Measurements from ENCODE around the gene WBP11.

Gene WBP11

GRCh38 chr12:14803011-14803829, at the start of gene WBP11, which contains the start of gene C12orf60:
Gene WBP11, minus strand, starts transcription at chr12:14803478. Its CDS starts 2,095 bp downstream, at chr12:14801383.
Gene C12orf60, plus strand, starts transcription at chr12:14803670. Its CDS starts 19,266 bp downstream, at chr12:14822936.
- DNase-seq (ENCODE audit: low spot score): peak; percentile 99

GRCh38 chr12:14852880-14853279, 49.6 kb upstream of the WBP11 start:
- no peak for DNase-seq (ENCODE audit: low spot score)

GRCh38 chr12:14850929-14851663, 47.8 kb upstream of the WBP11 start:
- DNase-seq (ENCODE audit: low spot score): no peak

- no peak for DNase-seq (ENCODE audit: low spot score)
Observed at GRCh38 chr12:14849661-14850060, 46.4 kb upstream of the WBP11 start.

- no peak for DNase-seq (ENCODE audit: low spot score)
Observed at GRCh38 chr12:14846876-14847580, 43.8 kb upstream of the WBP11 start.

GRCh38 chr12:14846042-14846587, 42.8 kb upstream of the WBP11 start:
- no peak for DNase-seq (ENCODE audit: low spot score)

GRCh38 chr12:14845350-14845750, 42.1 kb upstream of the WBP11 start:
- peak; percentile 60 for DNase-seq (ENCODE audit: low spot score)

- DNase-seq (ENCODE audit: low spot score): no peak
Observed at GRCh38 chr12:14844401-14844800, 41.1 kb upstream of the WBP11 start.

- DNase-seq (ENCODE audit: low spot score): no peak
Observed at GRCh38 chr12:14843425-14843887, 40.2 kb upstream of the WBP11 start, which contains the start of gene ART4. Gene ART4, minus strand, starts transcription at chr12:14843526. Its CDS starts 413 bp downstream, at chr12:14843113.

- no peak for DNase-seq (ENCODE audit: low spot score)
Observed at GRCh38 chr12:14842315-14842714, 39.0 kb upstream of the WBP11 start.

- DNase-seq (ENCODE audit: low spot score): no peak
Observed at GRCh38 chr12:14841761-14842160, 38.5 kb upstream of the WBP11 start.

GRCh38 chr12:14840616-14841015, 37.3 kb upstream of the WBP11 start:
- DNase-seq (ENCODE audit: low spot score): no peak

GRCh38 chr12:14839262-14839661, 36.0 kb upstream of the WBP11 start:
- no peak for DNase-seq (ENCODE audit: low spot score)

- DNase-seq (ENCODE audit: low spot score): no peak
Observed at GRCh38 chr12:14836336-14837210, 33.3 kb upstream of the WBP11 start.

- DNase-seq (ENCODE audit: low spot score): no peak
Observed at GRCh38 chr12:14834509-14834908, 31.2 kb upstream of the WBP11 start.

- no peak for DNase-seq (ENCODE audit: low spot score)
Observed at GRCh38 chr12:14833952-14834351, 30.7 kb upstream of the WBP11 start.

GRCh38 chr12:14833336-14833735, 30.1 kb upstream of the WBP11 start:
- no peak for DNase-seq (ENCODE audit: low spot score)

- DNase-seq (ENCODE audit: low spot score): peak; percentile 50
Observed at GRCh38 chr12:14828892-14829291, 25.6 kb upstream of the WBP11 start.

GRCh38 chr12:14827043-14827442, 23.8 kb upstream of the WBP11 start:
- no peak for DNase-seq (ENCODE audit: low spot score)

- DNase-seq (ENCODE audit: low spot score): no peak
Observed at GRCh38 chr12:14826491-14826890, 23.2 kb upstream of the WBP11 start.

- DNase-seq (ENCODE audit: low spot score): no peak
Observed at GRCh38 chr12:14825256-14825655, 22.0 kb upstream of the WBP11 start.
